DMS114 treated with DMSO at 0.1 percent for 48 hours (cell line): Measurements from ENCODE around the gene TNFAIP3.
"Not testable (repeated sequence)": the region's sequence is repeated elsewhere in the genome, so short reads cannot be mapped to it uniquely, and the experiment has no call there.

Experiments
- DNase-seq: peaks from one replicate; lab custom pipeline; 2025; ENCODE audit not compliant: unreplicated experiment; lab: John Stamatoyannopoulos, UW

The TNFAIP3 gene

GRCh38 chr6:137878029-137878428 lies 11.0 kb downstream of the TNFAIP3 start:
- no peak for DNase-seq

- DNase-seq = no peak
These were observed 11.6 kb downstream of the TNFAIP3 start for GRCh38 chr6:137878486-137879285.

- no peak for DNase-seq
These were observed 12.2 kb downstream of the TNFAIP3 start for GRCh38 chr6:137879299-137879698.

DNA sequence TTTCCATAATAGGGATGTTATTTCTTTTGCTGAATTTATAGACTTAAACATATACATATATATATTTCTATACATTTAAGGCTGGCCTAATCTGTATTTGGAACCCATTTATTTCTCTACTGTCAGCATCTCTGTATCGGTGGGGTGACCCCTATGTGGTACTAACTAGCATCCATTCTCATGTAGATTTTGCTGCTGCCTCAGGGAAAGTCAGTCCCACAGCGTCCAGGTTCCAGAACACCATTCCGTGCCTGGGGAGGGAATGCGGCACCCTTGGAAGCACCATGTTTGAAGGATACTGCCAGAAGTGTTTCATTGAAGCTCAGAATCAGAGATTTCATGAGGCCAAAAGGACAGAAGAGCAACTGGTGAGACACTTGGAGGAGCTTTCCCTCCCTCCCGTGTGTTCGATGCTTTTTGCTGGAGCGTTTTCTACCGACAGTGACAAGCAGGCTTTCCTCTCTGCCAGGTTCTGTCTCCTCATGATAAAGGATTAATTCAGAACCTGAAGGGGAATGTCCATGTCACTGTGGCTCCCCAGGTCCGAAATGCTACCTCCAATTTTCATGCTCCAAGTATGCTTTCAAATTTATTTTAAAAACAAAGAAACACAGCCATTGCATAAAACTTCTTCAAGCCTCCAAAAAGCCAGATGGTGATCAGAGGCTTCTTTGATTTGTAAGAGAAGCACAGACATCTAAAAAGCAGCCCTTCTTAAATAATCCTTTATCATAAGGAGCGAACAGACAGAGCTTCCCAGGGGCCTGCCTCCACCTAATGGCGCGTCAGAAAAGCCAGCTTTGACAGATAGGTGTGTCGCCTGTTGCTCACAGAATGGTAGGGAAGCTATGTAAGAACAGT lies 13.1 kb downstream of the TNFAIP3 start:
- no peak for DNase-seq

DNA sequence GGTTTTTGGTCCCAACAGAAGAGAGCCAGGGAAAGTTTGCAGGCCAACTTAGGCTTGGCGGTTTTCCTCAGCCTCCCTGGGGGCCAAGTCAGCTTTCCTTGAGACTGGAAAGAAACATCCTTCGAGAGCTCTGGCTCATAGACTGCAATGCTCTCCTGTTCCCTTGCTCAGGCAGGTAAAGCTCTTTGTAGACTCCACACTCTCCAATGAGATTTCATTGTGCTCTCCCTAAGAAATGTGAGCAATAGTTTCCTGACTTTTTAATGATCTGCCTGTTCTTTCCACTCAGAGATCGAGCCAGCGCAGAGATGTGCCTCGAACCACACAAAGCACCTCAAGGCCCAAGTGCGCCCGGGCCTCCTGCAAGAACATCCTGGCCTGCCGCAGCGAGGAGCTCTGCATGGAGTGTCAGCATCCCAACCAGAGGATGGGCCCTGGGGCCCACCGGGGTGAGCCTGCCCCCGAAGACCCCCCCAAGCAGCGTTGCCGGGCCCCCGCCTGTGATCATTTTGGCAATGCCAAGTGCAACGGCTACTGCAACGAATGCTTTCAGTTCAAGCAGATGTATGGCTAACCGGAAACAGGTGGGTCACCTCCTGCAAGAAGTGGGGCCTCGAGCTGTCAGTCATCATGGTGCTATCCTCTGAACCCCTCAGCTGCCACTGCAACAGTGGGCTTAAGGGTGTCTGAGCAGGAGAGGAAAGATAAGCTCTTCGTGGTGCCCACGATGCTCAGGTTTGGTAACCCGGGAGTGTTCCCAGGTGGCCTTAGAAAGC lies 13.9 kb downstream of the TNFAIP3 start:
- no peak for DNase-seq

DNA sequence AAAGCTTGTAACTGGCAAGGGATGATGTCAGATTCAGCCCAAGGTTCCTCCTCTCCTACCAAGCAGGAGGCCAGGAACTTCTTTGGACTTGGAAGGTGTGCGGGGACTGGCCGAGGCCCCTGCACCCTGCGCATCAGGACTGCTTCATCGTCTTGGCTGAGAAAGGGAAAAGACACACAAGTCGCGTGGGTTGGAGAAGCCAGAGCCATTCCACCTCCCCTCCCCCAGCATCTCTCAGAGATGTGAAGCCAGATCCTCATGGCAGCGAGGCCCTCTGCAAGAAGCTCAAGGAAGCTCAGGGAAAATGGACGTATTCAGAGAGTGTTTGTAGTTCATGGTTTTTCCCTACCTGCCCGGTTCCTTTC lies 14.4 kb downstream of the TNFAIP3 start:
- no peak for DNase-seq

DNA sequence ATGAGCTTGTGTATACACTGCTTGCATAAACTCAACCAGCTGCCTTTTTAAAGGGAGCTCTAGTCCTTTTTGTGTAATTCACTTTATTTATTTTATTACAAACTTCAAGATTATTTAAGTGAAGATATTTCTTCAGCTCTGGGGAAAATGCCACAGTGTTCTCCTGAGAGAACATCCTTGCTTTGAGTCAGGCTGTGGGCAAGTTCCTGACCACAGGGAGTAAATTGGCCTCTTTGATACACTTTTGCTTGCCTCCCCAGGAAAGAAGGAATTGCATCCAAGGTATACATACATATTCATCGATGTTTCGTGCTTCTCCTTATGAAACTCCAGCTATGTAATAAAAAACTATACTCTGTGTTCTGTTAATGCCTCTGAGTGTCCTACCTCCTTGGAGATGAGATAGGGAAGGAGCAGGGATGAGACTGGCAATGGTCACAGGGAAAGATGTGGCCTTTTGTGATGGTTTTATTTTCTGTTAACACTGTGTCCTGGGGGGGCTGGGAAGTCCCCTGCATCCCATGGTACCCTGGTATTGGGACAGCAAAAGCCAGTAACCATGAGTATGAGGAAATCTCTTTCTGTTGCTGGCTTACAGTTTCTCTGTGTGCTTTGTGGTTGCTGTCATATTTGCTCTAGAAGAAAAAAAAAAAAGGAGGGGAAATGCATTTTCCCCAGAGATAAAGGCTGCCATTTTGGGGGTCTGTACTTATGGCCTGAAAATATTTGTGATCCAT lies 15.3 kb downstream of the TNFAIP3 start:
- DNase-seq = no peak

DNA sequence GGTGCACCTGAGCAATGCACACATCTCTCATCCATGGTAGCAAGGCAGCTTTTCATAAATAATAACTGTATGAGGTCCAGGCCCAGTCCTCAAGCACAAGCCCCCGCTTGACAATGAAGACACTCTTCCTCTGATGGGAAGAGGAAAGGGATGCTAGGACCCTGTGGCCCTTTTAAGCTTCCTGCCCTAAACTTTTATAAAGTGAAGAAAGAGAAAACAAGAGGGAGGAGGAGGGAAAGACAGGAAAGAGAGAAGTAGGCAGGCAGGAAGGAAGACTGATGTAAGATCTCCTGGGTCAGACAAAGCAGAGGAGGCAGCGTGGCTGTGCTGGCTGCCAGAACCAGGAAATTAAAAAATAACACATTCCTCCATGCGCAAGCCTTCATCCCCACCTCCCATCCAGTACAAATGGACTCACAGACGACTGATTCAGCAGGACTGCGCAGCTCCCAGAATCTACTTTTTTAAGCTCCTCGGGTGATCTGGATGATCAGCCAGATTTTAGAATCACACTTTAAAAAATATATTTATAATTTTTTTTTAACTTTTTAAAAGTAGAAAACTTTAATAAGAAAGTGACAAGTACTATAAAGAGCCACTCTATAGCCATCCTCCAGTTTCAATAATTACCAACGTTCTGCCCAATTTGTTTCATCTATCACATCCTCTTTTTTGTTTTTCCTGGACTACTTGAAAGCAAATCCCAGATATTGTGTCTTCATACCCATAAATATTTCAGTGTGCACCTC lies 16.5 kb downstream of the TNFAIP3 start:
- DNase-seq = no peak

DNA sequence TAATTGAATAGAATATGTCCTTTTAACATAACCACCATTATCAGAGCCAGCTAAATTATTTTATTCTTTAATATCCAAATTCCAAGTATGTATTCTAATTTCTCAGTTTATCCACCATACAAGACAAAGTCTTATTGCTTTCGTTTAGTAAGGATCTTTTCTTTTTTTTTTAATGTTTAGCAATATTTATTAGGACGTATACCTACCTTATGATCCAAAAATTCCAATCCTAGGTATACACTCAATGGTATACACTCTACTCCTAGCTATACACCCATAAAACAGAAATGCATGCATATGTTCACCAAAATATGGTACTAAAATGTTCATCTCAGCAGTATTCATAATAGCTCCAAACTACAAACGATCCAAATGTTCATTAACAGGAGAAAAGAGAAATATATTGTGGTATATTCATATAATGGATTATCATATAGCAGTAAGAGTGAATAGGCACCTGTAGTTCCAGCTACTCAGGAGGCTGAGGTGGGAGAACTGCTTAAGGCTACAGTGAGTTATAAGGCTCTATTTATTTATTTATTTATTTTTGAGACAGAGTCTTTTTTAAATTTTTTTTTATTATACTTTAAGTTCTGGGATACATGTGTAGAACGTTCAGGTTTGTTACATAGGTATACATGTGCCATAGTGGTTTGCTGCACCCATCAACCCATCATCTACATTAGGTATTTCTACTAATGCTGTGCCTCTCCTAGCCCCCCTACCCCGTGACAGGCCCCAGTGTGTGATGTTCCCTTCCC lies 17.3 kb downstream of the TNFAIP3 start:
- no peak for DNase-seq

- not testable (repeated sequence) for DNase-seq
These were observed 17.8 kb downstream of the TNFAIP3 start for GRCh38 chr6:137884910-137885229.

DNA sequence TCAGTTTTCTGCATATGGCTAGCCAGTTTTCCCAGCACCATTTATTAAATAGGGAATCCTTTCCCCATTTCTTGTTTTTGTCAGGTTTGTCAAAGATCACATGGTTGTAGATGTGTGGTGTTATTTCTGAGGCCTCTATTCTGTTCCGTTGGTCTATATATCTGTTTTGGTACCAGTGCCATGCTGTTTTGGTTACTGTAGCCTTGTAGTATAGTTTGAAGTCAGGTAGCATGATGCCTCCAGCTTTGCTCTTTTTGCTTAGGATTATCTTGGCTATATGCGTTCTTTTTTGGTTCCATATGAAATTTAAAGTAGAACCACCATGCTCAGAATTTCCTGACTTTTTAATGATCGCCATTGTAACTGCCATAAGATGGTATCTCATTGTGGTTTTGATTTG lies 19.2 kb downstream of the TNFAIP3 start:
- not testable (repeated sequence) for DNase-seq

DNA sequence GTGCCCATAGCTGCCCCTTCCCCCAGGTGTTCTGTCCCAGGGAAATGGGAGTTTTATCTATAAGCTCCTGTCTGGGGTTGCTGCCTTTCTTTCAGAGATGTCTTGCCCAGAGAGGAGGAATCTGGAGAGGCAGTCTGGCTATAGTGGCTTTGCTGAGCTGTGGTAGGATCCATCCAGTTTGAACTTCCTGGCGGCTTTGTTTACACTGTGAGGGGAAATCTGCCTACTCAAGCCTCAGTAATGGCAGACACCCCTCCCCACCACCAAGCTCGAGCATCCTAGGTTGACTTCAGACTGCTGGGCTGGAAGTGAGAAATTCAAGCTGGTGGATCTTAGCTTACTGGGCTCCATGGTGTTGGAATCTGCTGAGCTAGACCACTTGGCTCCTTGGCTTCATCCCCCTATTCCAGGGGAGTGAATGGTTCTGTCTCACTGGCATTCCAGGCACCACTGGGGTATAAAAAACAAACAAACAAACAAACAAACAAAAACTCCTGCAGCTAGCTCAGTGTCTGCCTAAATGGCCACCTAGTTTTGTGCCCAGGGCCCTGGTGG lies 24.0 kb downstream of the TNFAIP3 start:
- DNase-seq = no peak

- DNase-seq = no peak
These were observed 25.2 kb downstream of the TNFAIP3 start for GRCh38 chr6:137892271-137892708.

DNA sequence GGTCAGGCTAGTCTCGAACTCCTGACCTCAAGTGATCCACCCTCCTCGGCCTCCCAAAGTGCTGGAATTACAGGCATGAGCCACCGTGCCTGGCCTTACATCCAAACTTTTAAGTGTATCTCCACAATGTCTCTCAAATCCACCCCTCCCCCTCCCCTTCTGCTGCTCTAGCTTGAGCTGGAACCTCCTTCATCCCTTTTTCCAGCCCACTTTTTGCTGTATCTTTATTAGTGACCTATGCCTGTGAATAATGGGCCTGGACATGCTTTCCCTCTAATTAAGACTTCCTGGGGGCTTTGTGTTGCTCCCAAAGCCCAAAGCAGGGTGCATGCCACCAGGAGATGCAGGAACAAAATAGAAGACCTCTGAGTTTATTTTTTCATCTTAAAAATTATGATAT lies 26.1 kb downstream of the TNFAIP3 start:
- DNase-seq = no peak

GRCh38 chr6:137893726-137894125 lies 26.7 kb downstream of the TNFAIP3 start:
- DNase-seq = no peak

DNA sequence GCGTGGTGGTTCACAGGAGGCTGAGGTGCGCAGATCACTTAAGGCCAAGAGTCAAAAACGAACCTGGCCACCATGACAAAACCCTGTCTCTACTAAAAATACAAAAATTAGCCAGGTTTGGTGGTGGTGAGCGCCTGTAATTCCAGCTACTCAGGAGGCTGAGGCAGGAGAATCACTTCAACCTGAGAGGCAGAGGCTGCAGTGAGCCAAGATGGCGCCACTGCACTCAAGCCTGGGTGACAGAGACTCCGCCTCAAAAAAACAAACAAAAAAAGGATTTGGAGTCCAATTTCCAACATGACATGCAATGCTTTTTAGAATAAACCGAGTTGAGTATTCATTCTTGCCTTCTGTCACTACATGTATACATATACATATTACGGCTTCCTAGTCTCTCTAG lies 27.3 kb downstream of the TNFAIP3 start:
- not testable (repeated sequence) for DNase-seq

GRCh38 chr6:137894779-137895385 lies 27.8 kb downstream of the TNFAIP3 start:
- DNase-seq = no peak

DNA sequence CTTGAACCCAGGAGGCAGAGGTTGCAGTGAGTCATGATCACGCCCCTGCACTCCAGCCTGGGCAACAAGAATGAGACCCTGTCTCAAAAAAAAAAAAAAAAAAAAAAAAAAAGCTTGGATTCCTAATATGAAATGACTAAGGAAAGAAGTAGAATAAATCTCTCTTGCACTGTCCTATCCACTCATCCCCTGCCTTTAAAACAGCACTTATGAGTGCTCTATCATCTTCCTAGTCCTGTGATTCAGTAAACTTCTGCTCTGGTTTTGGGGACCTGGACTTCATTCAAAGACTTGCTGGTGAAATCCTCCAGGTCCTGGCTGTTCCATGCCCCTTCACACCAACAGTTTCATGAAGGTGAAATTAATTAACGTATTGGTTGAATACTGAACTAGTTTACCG lies 29.6 kb downstream of the TNFAIP3 start:
- no peak for DNase-seq

GRCh38 chr6:137900815-137901214 lies 33.8 kb downstream of the TNFAIP3 start:
- DNase-seq = no peak
